Sigmoid colon (tissue), 4 donors: ENCODE measurements around the gene SIVA1.
"Not testable (repeated sequence)": the region's sequence is repeated elsewhere in the genome, so short reads cannot be mapped to it uniquely, and the experiment has no call there.

Source experiments
- CTCF ChIP-seq, 4 experiments: fragments of 450-650 bp in 3 of 4; fragments of 200-600 bp in 1 of 4; IDR thresholded peaks; one replicate each; pipeline ENCODE4 v1.5.1; 2016 to 2019; ENCODE audit warnings: antibody characterized with exemption in 4 of 4, mild to moderate bottlenecking in 3 of 4, moderate library complexity in 2 of 4
- EP300 ChIP-seq, 4 donors: sonication (generic); formaldehyde crosslinking; IDR thresholded peaks; one replicate each; pipeline ENCODE4 v1.6.1; 2017; ENCODE audit warnings: antibody characterized with exemption in 4 of 4
- POLR2A ChIP-seq, 2 donors: fragments of 450-650 bp; IDR thresholded peaks; one replicate each; pipeline ENCODE4 v1.6.1; 2016; ENCODE audit warnings: antibody characterized with exemption in 2 of 2, mild to moderate bottlenecking in 2 of 2, moderate library complexity in 2 of 2
- POLR2AphosphoS5 ChIP-seq, 4 donors: sonication (generic); formaldehyde crosslinking; IDR thresholded peaks; one replicate each; pipeline ENCODE4 v1.6.1; 2017; ENCODE audit warnings: antibody characterized with exemption in 4 of 4

DNA sequence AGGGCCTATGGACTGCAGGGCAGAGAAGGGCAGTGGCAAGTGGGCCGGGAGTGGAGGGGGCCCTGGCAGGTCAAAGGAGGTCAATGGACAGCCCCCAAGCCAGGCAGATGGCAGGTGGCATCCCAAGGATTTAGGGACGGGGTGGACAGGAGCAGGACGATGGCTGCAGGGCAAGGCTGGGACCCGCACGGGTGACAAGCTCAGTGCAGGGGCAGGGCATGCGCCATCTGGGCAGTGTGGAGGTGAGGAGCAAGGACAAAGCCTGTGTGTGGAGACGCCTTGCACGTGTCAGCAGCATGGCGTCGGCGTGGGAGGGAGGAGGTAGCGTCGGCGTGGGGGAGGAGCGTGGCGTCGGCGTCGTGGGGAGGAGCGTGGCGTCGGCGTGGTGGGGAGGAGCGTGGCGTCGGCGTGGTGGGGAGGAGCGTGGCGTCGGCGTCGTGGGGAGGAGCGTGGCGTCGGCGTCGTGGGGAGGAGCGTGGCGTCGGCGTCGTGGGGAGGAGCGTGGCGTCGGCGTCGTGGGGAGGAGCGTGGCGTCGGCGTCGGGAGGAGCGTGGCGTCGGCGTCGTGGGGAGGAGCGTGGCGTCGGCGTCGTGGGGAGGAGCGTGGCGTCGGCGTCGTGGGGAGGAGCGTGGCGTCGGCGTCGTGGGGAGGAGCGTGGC, 23.6 kb upstream of the SIVA1 start:
- not testable (repeated sequence) for TF ChIP-seq POLR2A, EP300, CTCF, POLR2AphosphoS5 (IDR thresholded peaks at IDR 0.05)
